ENCODE results near the gene ADGRA3.

GRCh38 chr4:22407361-22407760 is 108.5 kb downstream of the ADGRA3 start:
- no peak for TF ChIP-seq REST (IDR thresholded peaks at IDR 0.05; ENCODE audit: low read depth, low read length)
- no peak for TF ChIP-seq CTCF (IDR thresholded peaks at IDR 0.05)
